Memory B cell (primary cell): ENCODE results near the gene RERE.
"Not testable (repeated sequence)": the region's sequence is repeated elsewhere in the genome, so short reads cannot be mapped to it uniquely, and the experiment has no call there.

ENCODE experiments used
- ATAC-seq: fragments of 150-1000 bp; cut with Tn5 transposase; 2 replicates; pipeline ENCODE4 v1.10.0; 2021; ENCODE audit warnings: low read depth, mild to moderate bottlenecking, moderate library complexity
- DNase-seq, 2 donors: peaks; one replicate each; pipeline ENCODE4 v3.0.0; 2022; ENCODE audit warnings: low spot score in 2 of 2
- H3K27ac Mint-ChIP-seq: one replicate; pipeline ENCODE4 v1.8.0; 2022; ENCODE audit warnings: mild to moderate bottlenecking, moderate library complexity, mixed read lengths
- H3K27me3 Mint-ChIP-seq: one replicate; pipeline ENCODE4 v1.8.0; 2022; ENCODE audit warnings: mixed read lengths
- H3K36me3 Mint-ChIP-seq: one replicate; pipeline ENCODE4 v1.8.0; 2022; ENCODE audit warnings: mild to moderate bottlenecking, mixed read lengths
- H3K4me1 Mint-ChIP-seq: one replicate; pipeline ENCODE4 v1.8.0; 2022; ENCODE audit warnings: mixed read lengths
- H3K4me3 Mint-ChIP-seq: one replicate; pipeline ENCODE4 v1.8.0; 2022; ENCODE audit warnings: mild to moderate bottlenecking, moderate library complexity, mixed read lengths
- H3K9me3 Mint-ChIP-seq: one replicate; pipeline ENCODE4 v1.8.0; 2022; ENCODE audit warnings: mixed read lengths

The RERE gene

GRCh38 chr1:8629241-8630091 lies 188.0 kb downstream of the RERE start:
- Mint-ChIP-seq H3K4me3 (peak overlapping the region; percentile 74), H3K27ac (peak overlapping the region; percentile 95), H3K36me3 (no peaks in the 10 kb centered on the region), H3K4me1 (peaks cover 61% of the 10 kb centered on the region), H3K9me3 (no peaks in the 10 kb centered on the region), H3K27me3 (no peaks in the 10 kb centered on the region)
- peak in 1 of 2 donors; percentile 49 for DNase-seq
- peak; percentile 91 for ATAC-seq

GRCh38 chr1:8628606-8629005 lies 188.8 kb downstream of the RERE start:
- H3K36me3 Mint-ChIP-seq, result no peaks in the 10 kb centered on the region
- no peaks in the 10 kb centered on the region for H3K27me3 Mint-ChIP-seq
- H3K27ac Mint-ChIP-seq, result peak overlapping the region; percentile 95
- H3K4me1 Mint-ChIP-seq, result peaks cover 58% of the 10 kb centered on the region
- no peak overlapping the region for H3K4me3 Mint-ChIP-seq
- DNase-seq (no peak), ATAC-seq (no peak)
- H3K9me3 Mint-ChIP-seq, result no peaks in the 10 kb centered on the region

- peaks cover 56% of the 10 kb centered on the region for H3K4me1 Mint-ChIP-seq
- H3K27ac Mint-ChIP-seq, result peak overlapping the region; percentile 90
Measured at GRCh38 chr1:8627728-8628127, 189.7 kb downstream of the RERE start.

GRCh38 chr1:8625981-8626898 lies 191.2 kb downstream of the RERE start:
- Mint-ChIP-seq H3K27ac (peak overlapping the region; percentile 87), H3K36me3 (no peaks in the 10 kb centered on the region), H3K4me3 (no peak overlapping the region), H3K27me3 (no peaks in the 10 kb centered on the region), H3K4me1 (peaks cover 48% of the 10 kb centered on the region), H3K9me3 (no peaks in the 10 kb centered on the region)
- DNase-seq (no peak), ATAC-seq (no peak)

More at GRCh38 chr1:8627728-8628127, 189.7 kb downstream of the RERE start:
- Mint-ChIP-seq H3K9me3 (no peaks in the 10 kb centered on the region), H3K27me3 (no peaks in the 10 kb centered on the region), H3K4me3 (peak overlapping the region; percentile 41), H3K36me3 (no peaks in the 10 kb centered on the region)
- DNase-seq, result no peak
- ATAC-seq, result no peak

GRCh38 chr1:8625491-8625890 lies 191.9 kb downstream of the RERE start:
- no peaks in the 10 kb centered on the region for H3K27me3 Mint-ChIP-seq
- ATAC-seq (peak; percentile 16), DNase-seq (no peak)
- H3K4me3 Mint-ChIP-seq, result peak overlapping the region; percentile 24
- H3K9me3 Mint-ChIP-seq, result no peaks in the 10 kb centered on the region
- peaks cover 2% of the 10 kb centered on the region for H3K36me3 Mint-ChIP-seq
- H3K27ac Mint-ChIP-seq, result peak overlapping the region; percentile 87
- H3K4me1 Mint-ChIP-seq, result peaks cover 47% of the 10 kb centered on the region

GRCh38 chr1:8623651-8624192 lies 193.7 kb downstream of the RERE start:
- not testable (repeated sequence) for H3K36me3 Mint-ChIP-seq, H3K27me3 Mint-ChIP-seq, H3K9me3 Mint-ChIP-seq
- peak overlapping the region; percentile 87 for H3K27ac Mint-ChIP-seq
- peak; percentile 94 for ATAC-seq
- H3K4me1 Mint-ChIP-seq, result peaks cover 31% of the 10 kb centered on the region
- H3K4me3 Mint-ChIP-seq, result peak overlapping the region; percentile 49
- DNase-seq, result peak in 1 of 2 donors; percentile 44

GRCh38 chr1:8621785-8622348 lies 195.6 kb downstream of the RERE start:
- H3K27me3 Mint-ChIP-seq, result not testable (repeated sequence)
- H3K4me1 Mint-ChIP-seq, result peaks cover 21% of the 10 kb centered on the region

GRCh38 chr1:8621034-8621582 lies 196.3 kb downstream of the RERE start:
- peaks cover 13% of the 10 kb centered on the region for H3K4me1 Mint-ChIP-seq
- not testable (repeated sequence) for H3K27me3 Mint-ChIP-seq, H3K9me3 Mint-ChIP-seq, H3K36me3 Mint-ChIP-seq, H3K4me3 Mint-ChIP-seq, DNase-seq, ATAC-seq
- H3K27ac Mint-ChIP-seq, result peak overlapping the region; percentile 8

More at GRCh38 chr1:8621785-8622348, 195.6 kb downstream of the RERE start:
- not testable (repeated sequence) for H3K4me3 Mint-ChIP-seq, H3K27ac Mint-ChIP-seq, DNase-seq, H3K9me3 Mint-ChIP-seq, ATAC-seq, H3K36me3 Mint-ChIP-seq

- H3K4me1 Mint-ChIP-seq, ATAC-seq, H3K4me3 Mint-ChIP-seq, H3K27me3 Mint-ChIP-seq, DNase-seq, H3K36me3 Mint-ChIP-seq, H3K9me3 Mint-ChIP-seq: not testable (repeated sequence)
- peak overlapping the region; percentile 8 for H3K27ac Mint-ChIP-seq
Measured at GRCh38 chr1:8619917-8620502, 197.4 kb downstream of the RERE start.

- not testable (repeated sequence) for ATAC-seq, H3K4me1 Mint-ChIP-seq, H3K9me3 Mint-ChIP-seq, H3K27ac Mint-ChIP-seq, H3K36me3 Mint-ChIP-seq, H3K27me3 Mint-ChIP-seq, DNase-seq, H3K4me3 Mint-ChIP-seq
Measured at GRCh38 chr1:8619419-8619818, 198.0 kb downstream of the RERE start.

- H3K27me3 Mint-ChIP-seq, H3K9me3 Mint-ChIP-seq, H3K4me1 Mint-ChIP-seq, H3K27ac Mint-ChIP-seq, ATAC-seq, H3K4me3 Mint-ChIP-seq, DNase-seq: not testable (repeated sequence)
- peaks cover 11% of the 10 kb centered on the region for H3K36me3 Mint-ChIP-seq
Measured at GRCh38 chr1:8616791-8617190, 200.6 kb downstream of the RERE start.

GRCh38 chr1:8611634-8612515 lies 205.6 kb downstream of the RERE start:
- not testable (repeated sequence) for H3K9me3 Mint-ChIP-seq, H3K27ac Mint-ChIP-seq, H3K4me3 Mint-ChIP-seq, DNase-seq, H3K27me3 Mint-ChIP-seq
- H3K4me1 Mint-ChIP-seq, result peaks cover 13% of the 10 kb centered on the region
- peaks cover 12% of the 10 kb centered on the region for H3K36me3 Mint-ChIP-seq
- ATAC-seq, result peak; percentile 24
